PC-9 (cell line): ENCODE data around the gene ASCC1. TPM values are rescaled to one million over a fixed set of nuclear protein-coding genes. Genes with fewer than 3 reads are reported as not detected.

Source experiments
- BruUV-seq: library from RNA; stranded (reverse); fragments of 400-500 nt; replicated peaks from 2 replicates; lab custom pipeline; 2021; lab: Mats Ljungman, UMichigan
- CTCF ChIA-PET: fragments of 300-600 bp; sonication (Branson Sonifier 250); formaldehyde crosslinking; loops from one replicate; lab custom pipeline; 2022; ENCODE audit warnings: antibody characterized with exemption; lab: Charles Lee
- POLR2A ChIA-PET: fragments of 300-600 bp; sonication (Branson Sonifier 250); formaldehyde crosslinking; loops from one replicate; lab custom pipeline; 2022; ENCODE audit warnings: antibody characterized with exemption; ENCODE audit not compliant: unreplicated experiment; lab: Charles Lee
- DNase-seq, 2 experiments: peaks; one replicate each; pipeline versions ENCODE4 v3.0.0 to v3.0.0-alpha.2; 2015 to 2022; ENCODE audit warnings: mixed read lengths in 1 of 2
- H2AFZ ChIP-seq: fragments of 200-600 bp; sonication (generic); 2 replicates; pipeline ENCODE4 v1.8.1; 2017; ENCODE audit warnings: antibody characterized with exemption
- H3F3A ChIP-seq: fragments of 200-600 bp; sonication (generic); 2 replicates; pipeline ENCODE4 v1.8.1; 2017; ENCODE audit warnings: antibody characterized with exemption, mild to moderate bottlenecking, low read depth; ENCODE audit not compliant: insufficient read depth
- H3K27ac ChIP-seq: fragments of 200-600 bp; sonication (generic); 2 replicates; pipeline ENCODE4 v1.6.1; 2016; ENCODE audit warnings: mixed run types
- H3K27me3 ChIP-seq: fragments of 200-600 bp; sonication (generic); 2 replicates; pipeline ENCODE4 v1.6.1; 2016; ENCODE audit warnings: low read depth, mixed run types; ENCODE audit not compliant: insufficient read depth
- H3K36me3 ChIP-seq: fragments of 200-600 bp; sonication (generic); 2 replicates; pipeline ENCODE4 v1.6.1; 2016; ENCODE audit warnings: low read depth, mixed run types
- H3K4me1 ChIP-seq: fragments of 200-600 bp; sonication (generic); replicated peaks from 2 replicates; pipeline ENCODE4 v1.6.1; 2016; ENCODE audit warnings: mixed run types; ENCODE audit not compliant: insufficient read depth
- H3K4me2 ChIP-seq: fragments of 200-600 bp; sonication (generic); 2 replicates; pipeline ENCODE4 v1.6.1; 2017; ENCODE audit warnings: mixed run types
- H3K4me3 ChIP-seq: fragments of 200-600 bp; sonication (generic); 2 replicates; pipeline ENCODE4 v1.6.1; 2016; ENCODE audit warnings: mixed run types
- H3K79me2 ChIP-seq: fragments of 200-600 bp; sonication (generic); 2 replicates; pipeline ENCODE4 v1.6.1; 2017; ENCODE audit warnings: low read depth, mixed run types
- H3K9me2 ChIP-seq: fragments of 200-600 bp; sonication (generic); 2 replicates; pipeline ENCODE4 v1.8.1; 2017; ENCODE audit warnings: mild to moderate bottlenecking; ENCODE audit not compliant: insufficient read depth
- H3K9me3 ChIP-seq: fragments of 200-600 bp; sonication (generic); 2 replicates; pipeline ENCODE4 v1.8.1; 2016; ENCODE audit warnings: low read depth; ENCODE audit not compliant: insufficient read depth
- H4K20me1 ChIP-seq: fragments of 200-600 bp; sonication (generic); 2 replicates; pipeline ENCODE4 v1.8.1; 2017; ENCODE audit not compliant: insufficient read depth
- EZH2 ChIP-seq: fragments of 200-600 bp; sonication (generic); IDR thresholded peaks from 2 replicates; pipeline ENCODE4 v1.8.0; 2017; ENCODE audit warnings: antibody characterized with exemption, low read depth
- intact Hi-C: fragments of 100-400 bp; cut with micrococcal nuclease; formaldehyde crosslinking; loops from one replicate; pipeline ENCODE4 v1.10.0; 2022; ENCODE audit not compliant: unreplicated experiment
- total RNA-seq: library from RNA; stranded (reverse); gene quantifications from 2 replicates; pipeline ENCODE4 v1.2.3, GENCODE V29; 2021
- TF ChIP-seq, protein P1 (sequence below): fragments of 200-600 bp; sonication (generic); conservative IDR thresholded peaks from 2 replicates; pipeline ENCODE4 v1.6.1; 2017; ENCODE audit warnings: mixed run types, antibody characterized with exemption, mild to moderate bottlenecking, moderate library complexity

ASCC1 gene
- total RNA-seq, 1 experiment from 2014 or later: 129 TPM

GRCh38 chr10:72245949-72246525 is 30.0 kb upstream of the ASCC1 start:
- H3K27me3 ChIP-seq: no peaks in the 10 kb centered on the region
- no peak for DNase-seq
- peaks cover 75% of the 10 kb centered on the region for H3K4me1 ChIP-seq
- peaks cover 41% of the 10 kb centered on the region for H3F3A ChIP-seq
- no peaks in the 10 kb centered on the region for H3K79me2 ChIP-seq
- no peak overlapping the region for H3K4me2 ChIP-seq
- no peaks in the 10 kb centered on the region for H3K36me3 ChIP-seq
- ChIA-PET CTCF (interaction anchor here (0.6 kb wide), 2 partner anchors 96 to 535 kb away, joined by 3 to 15 read pairs; no protein-coding TSS in a partner anchor), POLR2A (interaction anchor here (0.5 kb wide), 1 partner anchor 300 kb away, joined by 3 read pairs; no protein-coding TSS in a partner anchor)
- H3K9me3 ChIP-seq: no peaks in the 10 kb centered on the region
- intact Hi-C loops: no loop called here
- no peaks in the 10 kb centered on the region for H3K9me2 ChIP-seq
- BruUV-seq: no TSS peak
- no peaks in the 10 kb centered on the region for H4K20me1 ChIP-seq
- no peak overlapping the region for H3K4me3 ChIP-seq
- TF ChIP-seq, protein P1, sequence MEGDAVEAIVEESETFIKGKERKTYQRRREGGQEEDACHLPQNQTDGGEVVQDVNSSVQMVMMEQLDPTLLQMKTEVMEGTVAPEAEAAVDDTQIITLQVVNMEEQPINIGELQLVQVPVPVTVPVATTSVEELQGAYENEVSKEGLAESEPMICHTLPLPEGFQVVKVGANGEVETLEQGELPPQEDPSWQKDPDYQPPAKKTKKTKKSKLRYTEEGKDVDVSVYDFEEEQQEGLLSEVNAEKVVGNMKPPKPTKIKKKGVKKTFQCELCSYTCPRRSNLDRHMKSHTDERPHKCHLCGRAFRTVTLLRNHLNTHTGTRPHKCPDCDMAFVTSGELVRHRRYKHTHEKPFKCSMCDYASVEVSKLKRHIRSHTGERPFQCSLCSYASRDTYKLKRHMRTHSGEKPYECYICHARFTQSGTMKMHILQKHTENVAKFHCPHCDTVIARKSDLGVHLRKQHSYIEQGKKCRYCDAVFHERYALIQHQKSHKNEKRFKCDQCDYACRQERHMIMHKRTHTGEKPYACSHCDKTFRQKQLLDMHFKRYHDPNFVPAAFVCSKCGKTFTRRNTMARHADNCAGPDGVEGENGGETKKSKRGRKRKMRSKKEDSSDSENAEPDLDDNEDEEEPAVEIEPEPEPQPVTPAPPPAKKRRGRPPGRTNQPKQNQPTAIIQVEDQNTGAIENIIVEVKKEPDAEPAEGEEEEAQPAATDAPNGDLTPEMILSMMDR: no peak
- no peak for TF ChIP-seq EZH2
- H3K27ac ChIP-seq: peak overlapping the region; percentile 82; the same call in 1 of the 2 replicates
- no peak overlapping the region for H2AFZ ChIP-seq

GRCh38 chr10:72244573-72245038 is 28.5 kb upstream of the ASCC1 start:
- Histone ChIP-seq H2AFZ (no peak overlapping the region), H3K27me3 (no peaks in the 10 kb centered on the region), H3K36me3 (no peaks in the 10 kb centered on the region), H3K9me3 (no peaks in the 10 kb centered on the region), H3F3A (peaks cover 41% of the 10 kb centered on the region), H3K79me2 (no peaks in the 10 kb centered on the region), H3K4me2 (peak overlapping the region; percentile 59), H3K4me1 (peaks cover 68% of the 10 kb centered on the region), H3K9me2 (no peaks in the 10 kb centered on the region), H3K27ac (peak overlapping the region; percentile 82), H4K20me1 (no peaks in the 10 kb centered on the region), H3K4me3 (no peak overlapping the region)
- intact Hi-C loops: loop anchor here (1.0 kb wide), 2 partner anchors 29 to 84 kb away; partner anchors contain the start of gene DDIT4
- DNase-seq: no peak
- ChIA-PET POLR2A (no interaction called here), CTCF (interaction anchor here (0.6 kb wide), 1 partner anchor 87 kb away, joined by 4 read pairs; no protein-coding TSS in a partner anchor)
- BruUV-seq: no TSS peak
- no peak for TF ChIP-seq EZH2
- TF ChIP-seq, protein P1: no peak

- Histone ChIP-seq H4K20me1 (no peaks in the 10 kb centered on the region), H3K79me2 (no peaks in the 10 kb centered on the region), H3K27me3 (no peaks in the 10 kb centered on the region), H3K4me1 (peaks cover 63% of the 10 kb centered on the region), H3K4me3 (no peak overlapping the region), H3K9me3 (no peaks in the 10 kb centered on the region), H3K27ac (peak overlapping the region; percentile 82), H3F3A (peaks cover 41% of the 10 kb centered on the region), H3K4me2 (peak overlapping the region; percentile 59), H3K36me3 (no peaks in the 10 kb centered on the region), H2AFZ (no peak overlapping the region), H3K9me2 (no peaks in the 10 kb centered on the region)
- CTCF ChIA-PET: interaction anchor here (0.6 kb wide), 1 partner anchor 17 kb away, joined by 3 read pairs; no protein-coding TSS in a partner anchor
- TF ChIP-seq EZH2: no peak
- TF ChIP-seq, protein P1: peak; percentile 62
- BruUV-seq: no TSS peak
- intact Hi-C loops: loop anchor here (1.0 kb wide), 2 partner anchors 29 to 84 kb away; partner anchors contain the start of gene DDIT4
- POLR2A ChIA-PET: no interaction called here
- peak; percentile 77 to 95 for DNase-seq
Measured at GRCh38 chr10:72243822-72244437, 27.9 kb upstream of the ASCC1 start.
